ENCODE results near the gene BCL2. TPM values are rescaled to one million over a fixed set of nuclear protein-coding genes. Genes with fewer than 3 reads are reported as not detected.
"Not testable (repeated sequence)": the region's sequence is repeated elsewhere in the genome, so short reads cannot be mapped to it uniquely, and the experiment has no call there.

Gene BCL2
- total and polyA plus RNA-seq, 2 experiments from 2014 or later, result 0.02 to 0.98 TPM

DNA sequence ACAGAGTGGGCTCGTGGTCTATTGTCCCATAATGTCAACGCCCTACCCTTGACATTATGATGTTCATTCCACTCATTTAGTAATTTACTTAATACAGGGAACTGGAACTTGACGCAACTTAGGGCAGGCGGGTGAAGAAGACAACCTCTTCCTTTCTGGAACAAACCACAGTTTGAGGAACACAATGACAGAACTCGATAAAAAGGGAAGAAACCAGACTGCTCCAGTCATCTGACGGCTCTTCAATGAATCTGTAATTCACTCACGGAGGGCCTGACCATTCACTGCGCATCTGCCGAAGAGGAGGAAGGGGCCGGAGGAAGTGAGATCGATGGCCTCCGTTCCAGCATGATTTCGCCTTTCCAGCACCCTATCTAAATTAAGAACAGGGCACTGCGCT, 83.2 kb downstream of the BCL2 start:
- TF ChIP-seq, protein P1, sequence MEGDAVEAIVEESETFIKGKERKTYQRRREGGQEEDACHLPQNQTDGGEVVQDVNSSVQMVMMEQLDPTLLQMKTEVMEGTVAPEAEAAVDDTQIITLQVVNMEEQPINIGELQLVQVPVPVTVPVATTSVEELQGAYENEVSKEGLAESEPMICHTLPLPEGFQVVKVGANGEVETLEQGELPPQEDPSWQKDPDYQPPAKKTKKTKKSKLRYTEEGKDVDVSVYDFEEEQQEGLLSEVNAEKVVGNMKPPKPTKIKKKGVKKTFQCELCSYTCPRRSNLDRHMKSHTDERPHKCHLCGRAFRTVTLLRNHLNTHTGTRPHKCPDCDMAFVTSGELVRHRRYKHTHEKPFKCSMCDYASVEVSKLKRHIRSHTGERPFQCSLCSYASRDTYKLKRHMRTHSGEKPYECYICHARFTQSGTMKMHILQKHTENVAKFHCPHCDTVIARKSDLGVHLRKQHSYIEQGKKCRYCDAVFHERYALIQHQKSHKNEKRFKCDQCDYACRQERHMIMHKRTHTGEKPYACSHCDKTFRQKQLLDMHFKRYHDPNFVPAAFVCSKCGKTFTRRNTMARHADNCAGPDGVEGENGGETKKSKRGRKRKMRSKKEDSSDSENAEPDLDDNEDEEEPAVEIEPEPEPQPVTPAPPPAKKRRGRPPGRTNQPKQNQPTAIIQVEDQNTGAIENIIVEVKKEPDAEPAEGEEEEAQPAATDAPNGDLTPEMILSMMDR (IDR thresholded peaks at IDR 0.05; ENCODE audit: low read depth, low read length), result no peak
- peaks cover 10% of the 10 kb centered on the region for H3K4me1 ChIP-seq (ENCODE audit: low read depth)
- no peak overlapping the region for H3K27ac ChIP-seq
- H3K9me3 ChIP-seq (ENCODE audit: low read depth), result no peaks in the 10 kb centered on the region
- H3K4me3 ChIP-seq, result no peak overlapping the region
- no peaks in the 10 kb centered on the region for H3K27me3 ChIP-seq
- H3K36me3 ChIP-seq, result no peaks in the 10 kb centered on the region
- no peak for DNase-seq (ENCODE audit: low read depth in 1 of 2, low spot score in 1 of 2)

DNA sequence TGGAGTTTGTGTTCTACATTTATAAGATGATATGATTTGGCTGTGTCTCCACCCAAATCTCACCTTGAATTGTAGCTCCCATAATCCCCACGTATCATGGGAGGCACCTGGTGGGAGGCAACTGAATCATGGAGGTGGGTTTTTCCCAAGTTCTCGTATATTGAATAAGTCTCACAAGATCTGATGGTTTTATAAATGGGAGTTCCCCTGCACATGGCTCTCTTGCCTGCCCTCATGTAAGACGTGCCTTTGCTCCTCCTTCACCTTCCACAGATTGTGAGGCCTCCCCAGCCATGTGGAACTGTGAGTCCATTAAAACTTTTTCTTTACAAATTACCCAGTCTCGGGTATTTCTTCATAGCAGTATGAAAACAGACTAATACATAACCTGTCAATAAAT, 83.6 kb downstream of the BCL2 start:
- not testable (repeated sequence) for H3K4me1 ChIP-seq (ENCODE audit: low read depth); H3K4me3 ChIP-seq; H3K9me3 ChIP-seq (ENCODE audit: low read depth); H3K27me3 ChIP-seq; H3K27ac ChIP-seq; H3K36me3 ChIP-seq; DNase-seq (ENCODE audit: low read depth in 1 of 2, low spot score in 1 of 2)

DNA sequence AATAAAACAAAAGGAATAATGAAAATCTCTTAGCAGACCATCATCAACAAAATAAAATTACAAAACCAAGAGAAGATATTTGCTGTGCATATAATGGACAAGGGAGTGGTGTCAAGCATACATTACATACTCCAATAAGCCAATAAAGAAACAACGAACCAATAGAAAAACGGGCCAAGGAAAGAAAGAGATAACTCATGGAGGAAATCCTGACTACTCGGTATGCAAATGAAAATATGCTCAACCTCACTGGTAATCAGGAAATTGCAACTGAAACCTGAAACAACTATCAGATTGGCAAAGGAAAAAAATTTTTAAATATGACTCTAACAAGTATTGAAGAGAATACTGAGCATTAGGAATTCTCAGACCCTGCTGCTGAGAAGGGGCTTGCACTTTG, 84.7 kb downstream of the BCL2 start:
- TF ChIP-seq, protein P1 (IDR thresholded peaks at IDR 0.05; ENCODE audit: low read depth, low read length), result no peak
- H3K4me3 ChIP-seq, result no peak overlapping the region

DNA sequence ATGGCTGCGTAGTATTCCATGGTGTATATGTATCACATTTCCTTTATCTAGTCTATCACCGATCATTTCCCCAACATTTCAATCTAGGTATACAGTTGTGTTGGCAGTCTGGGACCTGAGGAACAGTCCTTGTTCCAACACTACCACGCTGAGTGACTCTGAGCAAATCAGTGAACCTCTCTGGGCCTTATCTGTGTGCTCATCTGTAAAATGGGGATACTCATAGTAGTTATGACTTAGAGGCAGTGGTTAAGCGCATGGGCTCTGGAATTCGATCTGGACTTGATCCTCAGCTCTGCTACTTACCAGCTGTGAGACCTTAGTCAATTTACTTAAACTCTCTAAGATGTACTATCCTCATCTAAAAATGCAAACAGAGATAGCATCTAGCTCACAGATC, 85.1 kb downstream of the BCL2 start:
- Histone ChIP-seq H3K27ac (no peak overlapping the region), H3K4me3 (no peak overlapping the region), H3K4me1 (ENCODE audit: low read depth) (peaks cover 10% of the 10 kb centered on the region), H3K36me3 (no peaks in the 10 kb centered on the region), H3K9me3 (ENCODE audit: low read depth) (no peaks in the 10 kb centered on the region), H3K27me3 (no peaks in the 10 kb centered on the region)
- TF ChIP-seq, protein P1 (IDR thresholded peaks at IDR 0.05; ENCODE audit: low read depth, low read length), result no peak
- DNase-seq (ENCODE audit: low read depth in 1 of 2, low spot score in 1 of 2), result no peak

More for the DNA sequence above, 84.7 kb downstream of the BCL2 start:
- Histone ChIP-seq H3K4me1 (ENCODE audit: low read depth) (peaks cover 10% of the 10 kb centered on the region), H3K9me3 (ENCODE audit: low read depth) (no peaks in the 10 kb centered on the region), H3K36me3 (no peaks in the 10 kb centered on the region), H3K27me3 (no peaks in the 10 kb centered on the region), H3K27ac (no peak overlapping the region)
- peak in 1 of 2 donors; percentile 11 for DNase-seq (ENCODE audit: low read depth in 1 of 2, low spot score in 1 of 2)

DNA sequence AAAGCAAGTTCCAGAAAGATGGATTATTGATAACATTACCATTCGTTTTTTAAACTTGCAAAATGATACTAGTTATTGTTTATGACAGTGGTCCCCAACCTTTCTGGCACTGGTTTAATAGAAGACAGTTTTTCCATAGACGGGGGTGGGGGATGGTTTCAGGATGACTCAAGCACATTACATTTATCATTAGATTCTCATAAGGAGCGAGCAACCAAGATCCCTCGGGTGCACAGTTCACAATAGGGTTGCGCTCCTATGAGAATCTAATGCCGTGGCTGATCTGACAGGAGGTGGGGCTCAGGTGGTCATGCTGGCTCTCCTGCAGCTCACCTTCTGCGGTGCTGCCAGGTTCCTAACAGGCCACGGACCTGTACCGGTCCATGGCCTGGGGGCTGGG, 86.2 kb downstream of the BCL2 start:
- TF ChIP-seq, protein P1 (IDR thresholded peaks at IDR 0.05; ENCODE audit: low read depth, low read length), result no peak
- no peak overlapping the region for H3K27ac ChIP-seq
- no peaks in the 10 kb centered on the region for H3K27me3 ChIP-seq
- DNase-seq (ENCODE audit: low read depth in 1 of 2, low spot score in 1 of 2), result no peak
- no peak overlapping the region for H3K4me3 ChIP-seq
- no peaks in the 10 kb centered on the region for H3K36me3 ChIP-seq
- H3K9me3 ChIP-seq (ENCODE audit: low read depth), result no peaks in the 10 kb centered on the region
- H3K4me1 ChIP-seq (ENCODE audit: low read depth), result peaks cover 8% of the 10 kb centered on the region

DNA sequence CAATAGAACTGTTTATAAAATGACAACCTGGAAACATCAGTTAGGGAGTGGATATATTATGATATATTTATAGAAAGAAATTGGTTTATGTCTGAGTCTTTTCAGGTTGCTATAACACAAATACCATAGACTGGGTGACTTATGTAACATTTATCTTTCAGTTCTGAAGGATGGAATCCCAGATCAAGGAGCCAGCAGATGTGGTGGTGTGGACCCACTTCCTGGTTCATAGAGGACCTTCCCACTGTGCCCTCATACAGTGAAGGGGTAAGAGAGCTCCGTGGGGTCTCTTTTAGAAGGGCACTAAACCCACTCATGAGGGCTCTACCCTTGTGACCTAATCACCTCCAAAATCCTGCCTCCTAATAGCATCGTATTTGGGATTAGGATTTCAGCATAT, 86.7 kb downstream of the BCL2 start:
- no peaks in the 10 kb centered on the region for H3K27me3 ChIP-seq
- H3K27ac ChIP-seq, result no peak overlapping the region
- no peaks in the 10 kb centered on the region for H3K36me3 ChIP-seq
- TF ChIP-seq, protein P1 (IDR thresholded peaks at IDR 0.05; ENCODE audit: low read depth, low read length), result no peak
- no peak overlapping the region for H3K4me3 ChIP-seq
- no peak for DNase-seq (ENCODE audit: low read depth in 1 of 2, low spot score in 1 of 2)
- no peaks in the 10 kb centered on the region for H3K9me3 ChIP-seq (ENCODE audit: low read depth)
- H3K4me1 ChIP-seq (ENCODE audit: low read depth), result peaks cover 3% of the 10 kb centered on the region

All from cardiac muscle cell (in vitro differentiated cells and primary cell).